ENCODE results near the gene FHIT.

DNA sequence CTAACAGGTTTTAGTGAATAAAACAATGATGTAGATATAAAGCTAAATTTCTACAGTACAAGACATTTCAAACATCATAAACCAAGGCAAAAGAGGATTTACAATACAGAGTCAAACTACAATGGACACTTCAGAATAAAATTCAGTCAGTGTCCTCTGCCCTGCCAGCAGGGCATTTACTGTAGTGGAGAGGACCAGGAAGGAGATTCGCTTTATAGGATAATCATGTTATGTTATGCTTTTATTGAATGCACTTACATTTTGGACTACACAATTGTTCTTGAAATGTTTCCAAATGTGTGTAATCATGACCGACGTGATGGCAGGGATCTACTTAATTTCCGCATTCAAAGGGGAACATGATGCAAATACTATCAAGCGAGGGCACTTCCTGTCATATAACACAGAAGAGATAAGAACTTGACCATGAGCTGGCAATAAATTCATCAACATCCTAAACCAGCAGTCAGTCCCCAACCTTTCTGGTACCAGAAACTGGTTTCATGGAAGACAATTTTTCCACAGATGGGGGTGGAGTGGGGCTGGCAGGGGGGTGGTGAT, 925.6 kb downstream of the FHIT start:
- TF ChIP-seq, protein P1, sequence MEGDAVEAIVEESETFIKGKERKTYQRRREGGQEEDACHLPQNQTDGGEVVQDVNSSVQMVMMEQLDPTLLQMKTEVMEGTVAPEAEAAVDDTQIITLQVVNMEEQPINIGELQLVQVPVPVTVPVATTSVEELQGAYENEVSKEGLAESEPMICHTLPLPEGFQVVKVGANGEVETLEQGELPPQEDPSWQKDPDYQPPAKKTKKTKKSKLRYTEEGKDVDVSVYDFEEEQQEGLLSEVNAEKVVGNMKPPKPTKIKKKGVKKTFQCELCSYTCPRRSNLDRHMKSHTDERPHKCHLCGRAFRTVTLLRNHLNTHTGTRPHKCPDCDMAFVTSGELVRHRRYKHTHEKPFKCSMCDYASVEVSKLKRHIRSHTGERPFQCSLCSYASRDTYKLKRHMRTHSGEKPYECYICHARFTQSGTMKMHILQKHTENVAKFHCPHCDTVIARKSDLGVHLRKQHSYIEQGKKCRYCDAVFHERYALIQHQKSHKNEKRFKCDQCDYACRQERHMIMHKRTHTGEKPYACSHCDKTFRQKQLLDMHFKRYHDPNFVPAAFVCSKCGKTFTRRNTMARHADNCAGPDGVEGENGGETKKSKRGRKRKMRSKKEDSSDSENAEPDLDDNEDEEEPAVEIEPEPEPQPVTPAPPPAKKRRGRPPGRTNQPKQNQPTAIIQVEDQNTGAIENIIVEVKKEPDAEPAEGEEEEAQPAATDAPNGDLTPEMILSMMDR (IDR thresholded peaks at IDR 0.05) = no peak
- no peak for TF ChIP-seq EZH2phosphoT487 (IDR thresholded peaks at IDR 0.05)
- no peak for TF ChIP-seq EZH2 (IDR thresholded peaks at IDR 0.05)

Measured in neural progenitor cell (in vitro differentiated cells).